Gastrocnemius medialis (tissue), 4 donors: ENCODE results near the gene IGSF21.

Experiments
- POLR2A ChIP-seq, 2 donors: fragments of 450-650 bp; IDR thresholded peaks; one replicate each; pipeline ENCODE4 v1.6.1; 2017; ENCODE audit warnings: antibody characterized with exemption in 2 of 2, mild to moderate bottlenecking in 2 of 2, moderate library complexity in 2 of 2
- TF ChIP-seq, protein P1 (sequence below), 5 experiments: fragments of 450-650 bp in 3 of 5; fragments of 200-600 bp in 2 of 5; sonication (generic) in 2 of 5; IDR thresholded peaks in 4 of 5; conservative IDR thresholded peaks in 1 of 5; 1 replicate in 4 of 5; 2 replicates in 1 of 5; pipeline ENCODE4 v1.5.1; 2016 to 2019; ENCODE audit warnings: antibody characterized with exemption in 5 of 5, mild to moderate bottlenecking in 3 of 5, moderate library complexity in 3 of 5

DNA sequence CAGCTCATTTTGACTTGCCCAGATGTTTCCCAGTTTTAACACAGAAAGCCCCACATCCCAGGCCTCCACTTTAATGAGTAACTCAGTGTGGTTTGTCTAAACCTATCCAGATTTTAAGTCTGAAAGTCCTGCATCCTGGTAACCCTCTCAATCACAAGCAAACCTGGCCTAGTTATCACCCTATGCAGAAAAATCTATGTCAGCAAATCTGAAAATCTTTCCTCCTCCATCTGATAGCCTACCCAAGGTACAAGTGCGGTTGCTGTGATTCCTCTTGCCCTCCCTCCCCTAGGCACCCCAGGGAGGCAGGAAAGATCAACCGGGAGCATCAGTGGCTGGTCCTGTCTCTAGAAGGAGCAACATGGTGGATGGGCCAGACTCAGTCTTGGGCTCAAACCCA, 163.7 kb downstream of the IGSF21 start:
- TF ChIP-seq, protein P1, sequence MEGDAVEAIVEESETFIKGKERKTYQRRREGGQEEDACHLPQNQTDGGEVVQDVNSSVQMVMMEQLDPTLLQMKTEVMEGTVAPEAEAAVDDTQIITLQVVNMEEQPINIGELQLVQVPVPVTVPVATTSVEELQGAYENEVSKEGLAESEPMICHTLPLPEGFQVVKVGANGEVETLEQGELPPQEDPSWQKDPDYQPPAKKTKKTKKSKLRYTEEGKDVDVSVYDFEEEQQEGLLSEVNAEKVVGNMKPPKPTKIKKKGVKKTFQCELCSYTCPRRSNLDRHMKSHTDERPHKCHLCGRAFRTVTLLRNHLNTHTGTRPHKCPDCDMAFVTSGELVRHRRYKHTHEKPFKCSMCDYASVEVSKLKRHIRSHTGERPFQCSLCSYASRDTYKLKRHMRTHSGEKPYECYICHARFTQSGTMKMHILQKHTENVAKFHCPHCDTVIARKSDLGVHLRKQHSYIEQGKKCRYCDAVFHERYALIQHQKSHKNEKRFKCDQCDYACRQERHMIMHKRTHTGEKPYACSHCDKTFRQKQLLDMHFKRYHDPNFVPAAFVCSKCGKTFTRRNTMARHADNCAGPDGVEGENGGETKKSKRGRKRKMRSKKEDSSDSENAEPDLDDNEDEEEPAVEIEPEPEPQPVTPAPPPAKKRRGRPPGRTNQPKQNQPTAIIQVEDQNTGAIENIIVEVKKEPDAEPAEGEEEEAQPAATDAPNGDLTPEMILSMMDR (IDR thresholded peaks at IDR 0.05 in 4 of 5, conservative IDR thresholded peaks at IDR 0.05 in 1 of 5), result no peak
- no peak for TF ChIP-seq POLR2A (IDR thresholded peaks at IDR 0.05)
